K562 (cell line): ENCODE measurements around the gene HIVEP3.

Experiments used
- ELF1 ChIP-seq: fragments of 200-800 bp; sonication (Bioruptor generic); IDR thresholded peaks from 2 replicates; pipeline ENCODE4 v1.6.1; 2016; ENCODE audit warnings: missing genetic modification characterization, missing compliant biosample characterization
- EP300 ChIP-seq: IDR thresholded peaks from 2 replicates; pipeline ENCODE4 v1.6.1; 2012; ENCODE audit warnings: low read length, improper control_type of control experiment
- EZH2 ChIP-seq: IDR thresholded peaks from 2 replicates; pipeline ENCODE4 v1.6.1; 2012; ENCODE audit warnings: low read depth, mild to moderate bottlenecking, inconsistent platforms, low read length, borderline replicate concordance
- HDAC1 ChIP-seq, 2 experiments: fragments of 450-650 bp; IDR thresholded peaks; 2 replicates each; pipeline ENCODE4 v1.6.1; 2016 to 2017; ENCODE audit warnings: inconsistent platforms in 1 of 2, mild to moderate bottlenecking in 1 of 2, moderate library complexity in 1 of 2
- NFIX ChIP-seq: fragments of 250-450 bp; sonication (Bioruptor Pico); IDR thresholded peaks from 2 replicates; pipeline ENCODE4 v1.4.0; 2020; ENCODE audit warnings: low read depth, mild to moderate bottlenecking, moderate library complexity
- NRF1 ChIP-seq, 2 experiments: fragments of 450-650 bp; IDR thresholded peaks in 1 of 2; conservative IDR thresholded peaks in 1 of 2; 2 replicates each; pipeline ENCODE4 v1.6.1; 2014; ENCODE audit warnings: mild to moderate bottlenecking in 2 of 2
- POLR2AphosphoS5 ChIP-seq: IDR thresholded peaks from 2 replicates; pipeline ENCODE4 v1.6.1; 2011; ENCODE audit warnings: mild to moderate bottlenecking, low read depth, low read length, moderate library complexity; ENCODE audit not compliant: control insufficient read depth, insufficient read depth
- POLR2G ChIP-seq: fragments of 200-400 bp; formaldehyde crosslinking; IDR thresholded peaks from 2 replicates; pipeline ENCODE4 v1.6.1; 2017; ENCODE audit warnings: low read depth, mild to moderate bottlenecking, antibody characterized with exemption, low read length, moderate library complexity
- ZBTB26 ChIP-seq: fragments of 450-650 bp; formaldehyde crosslinking; IDR thresholded peaks from 2 replicates; pipeline ENCODE4 v1.4.0; 2022; ENCODE audit warnings: missing genetic modification characterization
- ZNF311 ChIP-seq: fragments of 250-450 bp; sonication (Bioruptor Pico); IDR thresholded peaks from 2 replicates; pipeline ENCODE4 v1.4.0; 2020; ENCODE audit warnings: mild to moderate bottlenecking, moderate library complexity
- TF ChIP-seq, protein P1 (sequence below), 2 experiments: fragments of 450-650 bp; IDR thresholded peaks; 2 replicates each; pipeline ENCODE4 v1.6.1; 2016
- TF ChIP-seq, protein P2 (sequence below), 3 experiments: IDR thresholded peaks in 2 of 3; conservative IDR thresholded peaks in 1 of 3; 2 replicates each; pipeline ENCODE4 v1.5.1; 2011 to 2012; ENCODE audit warnings: low read length in 3 of 3, mild to moderate bottlenecking in 3 of 3, control low read depth in 2 of 3, improper control_type of control experiment in 1 of 3, inconsistent platforms in 1 of 3, low read depth in 1 of 3, mixed read lengths in 1 of 3, moderate library complexity in 1 of 3; ENCODE audit not compliant: insufficient read depth in 2 of 3

- no peak for TF ChIP-seq POLR2G
- TF ChIP-seq NRF1 (conservative IDR thresholded peaks at IDR 0.05 in 1 of 2, IDR thresholded peaks at IDR 0.05 in 1 of 2), result no peak
- no peak for TF ChIP-seq POLR2AphosphoS5
- TF ChIP-seq, protein P1, sequence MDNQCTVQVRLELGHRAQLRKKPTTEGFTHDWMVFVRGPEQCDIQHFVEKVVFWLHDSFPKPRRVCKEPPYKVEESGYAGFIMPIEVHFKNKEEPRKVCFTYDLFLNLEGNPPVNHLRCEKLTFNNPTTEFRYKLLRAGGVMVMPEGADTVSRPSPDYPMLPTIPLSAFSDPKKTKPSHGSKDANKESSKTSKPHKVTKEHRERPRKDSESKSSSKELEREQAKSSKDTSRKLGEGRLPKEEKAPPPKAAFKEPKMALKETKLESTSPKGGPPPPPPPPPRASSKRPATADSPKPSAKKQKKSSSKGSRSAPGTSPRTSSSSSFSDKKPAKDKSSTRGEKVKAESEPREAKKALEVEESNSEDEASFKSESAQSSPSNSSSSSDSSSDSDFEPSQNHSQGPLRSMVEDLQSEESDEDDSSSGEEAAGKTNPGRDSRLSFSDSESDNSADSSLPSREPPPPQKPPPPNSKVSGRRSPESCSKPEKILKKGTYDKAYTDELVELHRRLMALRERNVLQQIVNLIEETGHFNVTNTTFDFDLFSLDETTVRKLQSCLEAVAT (IDR thresholded peaks at IDR 0.05), result no peak
- no peak for TF ChIP-seq ZNF311
- no peak for TF ChIP-seq HDAC1 (IDR thresholded peaks at IDR 0.05)
- TF ChIP-seq, protein P2, sequence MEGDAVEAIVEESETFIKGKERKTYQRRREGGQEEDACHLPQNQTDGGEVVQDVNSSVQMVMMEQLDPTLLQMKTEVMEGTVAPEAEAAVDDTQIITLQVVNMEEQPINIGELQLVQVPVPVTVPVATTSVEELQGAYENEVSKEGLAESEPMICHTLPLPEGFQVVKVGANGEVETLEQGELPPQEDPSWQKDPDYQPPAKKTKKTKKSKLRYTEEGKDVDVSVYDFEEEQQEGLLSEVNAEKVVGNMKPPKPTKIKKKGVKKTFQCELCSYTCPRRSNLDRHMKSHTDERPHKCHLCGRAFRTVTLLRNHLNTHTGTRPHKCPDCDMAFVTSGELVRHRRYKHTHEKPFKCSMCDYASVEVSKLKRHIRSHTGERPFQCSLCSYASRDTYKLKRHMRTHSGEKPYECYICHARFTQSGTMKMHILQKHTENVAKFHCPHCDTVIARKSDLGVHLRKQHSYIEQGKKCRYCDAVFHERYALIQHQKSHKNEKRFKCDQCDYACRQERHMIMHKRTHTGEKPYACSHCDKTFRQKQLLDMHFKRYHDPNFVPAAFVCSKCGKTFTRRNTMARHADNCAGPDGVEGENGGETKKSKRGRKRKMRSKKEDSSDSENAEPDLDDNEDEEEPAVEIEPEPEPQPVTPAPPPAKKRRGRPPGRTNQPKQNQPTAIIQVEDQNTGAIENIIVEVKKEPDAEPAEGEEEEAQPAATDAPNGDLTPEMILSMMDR (IDR thresholded peaks at IDR 0.05 in 2 of 3, conservative IDR thresholded peaks at IDR 0.05 in 1 of 3; ENCODE audit: insufficient read depth in 2 of 3, low read depth in 1 of 3, low read length in 3 of 3), result no peak
- no peak for TF ChIP-seq NFIX (CRISPR knock-in tag)
- TF ChIP-seq ZBTB26 (CRISPR knock-in tag), result no peak
- TF ChIP-seq EZH2, result no peak
- TF ChIP-seq EP300, result no peak
- no peak for TF ChIP-seq ELF1 (tag)
Observed at GRCh38 chr1:41519667-41520066, 399.1 kb downstream of the HIVEP3 start.
